Activated B cell treated with CpG ODN at 0.5 μM for 24 hours (primary cell): ENCODE data around the gene GPR21. TPM values are rescaled to one million over a fixed set of nuclear protein-coding genes. Genes with fewer than 3 reads are reported as not detected.

Experiments used
- ATAC-seq: fragments of 200-7000 bp; cut with Tn5 transposase; one replicate; pipeline ENCODE4 v1.10.0; 2021; ENCODE audit warnings: low read depth, mild to moderate bottlenecking, moderate library complexity
- CTCF ChIA-PET: fragments of 350-600 bp; sonication (Branson Sonifier 250); formaldehyde crosslinking; loops from one replicate; lab custom pipeline; 2021; ENCODE audit warnings: antibody characterized with exemption; lab: Charles Lee
- POLR2A ChIA-PET: fragments of 350-600 bp; sonication (Branson Sonifier 250); formaldehyde crosslinking; loops from one replicate; lab custom pipeline; 2021; ENCODE audit warnings: antibody characterized with exemption; lab: Charles Lee
- DNase-seq: peaks from one replicate; pipeline ENCODE4 v3.0.0; 2022
- H3K27ac Mint-ChIP-seq: one replicate; pipeline ENCODE4 v1.8.0; 2020; ENCODE audit warnings: mixed read lengths
- H3K27me3 Mint-ChIP-seq: one replicate; pipeline ENCODE4 v1.8.0; 2021; ENCODE audit warnings: mixed read lengths
- H3K36me3 Mint-ChIP-seq: one replicate; pipeline ENCODE4 v1.8.0; 2021; ENCODE audit warnings: low read depth, mixed read lengths
- H3K4me1 Mint-ChIP-seq: one replicate; pipeline ENCODE4 v1.8.0; 2021; ENCODE audit warnings: mixed read lengths
- H3K4me3 Mint-ChIP-seq: one replicate; pipeline ENCODE4 v1.8.0; 2020; ENCODE audit warnings: mild to moderate bottlenecking, mixed read lengths
- H3K9me3 Mint-ChIP-seq: one replicate; pipeline ENCODE4 v1.8.0; 2020; ENCODE audit warnings: mixed read lengths
- CTCF ChIP-seq: fragments of 200-600 bp; IDR thresholded peaks from one replicate; pipeline ENCODE4 v1.8.0; 2022; ENCODE audit warnings: antibody characterized with exemption, mild to moderate bottlenecking
- intact Hi-C: fragments of 100-400 bp; cut with micrococcal nuclease; formaldehyde crosslinking; loops from one replicate; pipeline ENCODE4 v1.15.1; 2024
- total RNA-seq: library from RNA; stranded (reverse); gene quantifications from 2 replicates; pipeline ENCODE4 v1.2.3, GENCODE V29; 2022

Gene GPR21
- 0.95 and 1.6 TPM in 2 replicates for total RNA-seq

DNA sequence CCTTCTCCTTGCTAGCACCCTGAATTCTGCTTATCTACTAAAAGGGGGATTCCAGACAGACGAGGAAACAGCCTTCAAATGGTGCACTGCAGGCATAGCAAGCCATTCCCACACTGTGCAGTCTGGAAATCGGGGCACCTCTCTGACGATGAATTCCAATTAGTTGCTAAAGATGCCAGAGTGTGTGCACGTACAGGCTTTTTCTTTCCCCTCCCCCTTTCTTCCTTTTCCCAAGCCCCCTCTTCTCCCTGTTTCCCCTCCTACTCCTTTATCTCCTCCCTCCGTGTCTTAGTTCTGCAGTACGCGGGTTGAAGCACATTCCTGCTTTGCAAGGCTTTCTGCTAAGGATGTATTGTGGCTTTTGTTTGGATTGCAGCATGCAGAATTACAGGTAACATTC, at the start of gene GPR21:
Gene GPR21, plus strand, starts transcription at position 316 of the 400 bp plus-strand sequence. CDS start 900 bp downstream, outside the sequence.
- intact Hi-C loops: no loop called here
- no peaks in the 10 kb centered on the region for H3K9me3 Mint-ChIP-seq
- no peak within 1 kb of the TSS for H3K4me3 Mint-ChIP-seq
- ATAC-seq (no peak), DNase-seq (no peak)
- POLR2A ChIA-PET: no interaction called here
- TF ChIP-seq CTCF: no peak
- H3K27ac Mint-ChIP-seq: no peak within 1 kb of the TSS
- peaks cover 42% of the 10 kb centered on the region for H3K36me3 Mint-ChIP-seq
- CTCF ChIA-PET: interaction anchor here (1.0 kb wide), 1 partner anchor 316 kb away, joined by 3 read pairs; no protein-coding TSS in a partner anchor
- H3K4me1 Mint-ChIP-seq: peaks cover 24% of the 10 kb centered on the region
- no peaks in the 10 kb centered on the region for H3K27me3 Mint-ChIP-seq

- ATAC-seq: no peak
- POLR2A ChIA-PET: interaction anchor here (0.6 to 1.1 kb wide), 2 partner anchors 45 to 72 kb away, joined by 3 to 5 read pairs; partner anchors contain the start of gene RABGAP1
- peak overlapping the region; percentile 30 for H3K27ac Mint-ChIP-seq
Observed at GRCh38 chr9:122986010-122986409, 47.5 kb upstream of the GPR21 start.

DNA sequence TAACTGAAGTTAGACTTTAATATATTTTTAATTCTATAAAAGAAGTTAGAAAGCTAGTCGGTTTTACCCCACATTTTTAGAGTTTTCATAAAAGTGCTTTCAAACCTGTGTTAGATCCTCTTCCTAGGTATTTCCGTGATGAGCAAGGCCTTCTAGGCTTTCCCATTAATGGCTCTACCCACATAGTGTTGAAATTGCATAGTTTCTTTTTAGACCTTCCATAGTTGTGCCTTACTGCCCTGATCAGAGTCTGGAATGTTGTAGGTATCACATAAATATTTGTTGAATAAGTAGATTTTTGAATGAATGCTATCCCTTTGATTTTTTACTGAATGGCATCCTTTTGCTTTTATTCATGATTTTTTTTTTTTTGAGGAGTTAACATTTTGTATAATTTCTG, 45.3 kb upstream of the GPR21 start:
- POLR2A ChIA-PET: interaction anchor here (0.7 kb wide), 2 partner anchors 387 to 1400 kb away, joined by 4 to 7 read pairs; no protein-coding TSS in a partner anchor
- H3K9me3 Mint-ChIP-seq: no peaks in the 10 kb centered on the region
- H3K4me3 Mint-ChIP-seq: no peak overlapping the region
- CTCF ChIA-PET: no interaction called here
- intact Hi-C loops: no loop called here
- H3K27ac Mint-ChIP-seq: no peak overlapping the region
- peaks cover 9% of the 10 kb centered on the region for H3K4me1 Mint-ChIP-seq
- no peak for ATAC-seq
- H3K36me3 Mint-ChIP-seq: peaks cover 43% of the 10 kb centered on the region
- H3K27me3 Mint-ChIP-seq: no peaks in the 10 kb centered on the region
- no peak for DNase-seq
- TF ChIP-seq CTCF: no peak

More at GRCh38 chr9:122986010-122986409, 47.5 kb upstream of the GPR21 start:
- Mint-ChIP-seq H3K4me1 (peaks cover 7% of the 10 kb centered on the region), H3K36me3 (peaks cover 42% of the 10 kb centered on the region), H3K27me3 (no peaks in the 10 kb centered on the region), H3K9me3 (no peaks in the 10 kb centered on the region), H3K4me3 (peak overlapping the region; percentile 11)
- intact Hi-C loops: no loop called here
- CTCF ChIA-PET: interaction anchor here (0.8 kb wide), 1 partner anchor 82 kb away, joined by 3 read pairs; no protein-coding TSS in a partner anchor
- DNase-seq: no peak
- no peak for TF ChIP-seq CTCF

DNA sequence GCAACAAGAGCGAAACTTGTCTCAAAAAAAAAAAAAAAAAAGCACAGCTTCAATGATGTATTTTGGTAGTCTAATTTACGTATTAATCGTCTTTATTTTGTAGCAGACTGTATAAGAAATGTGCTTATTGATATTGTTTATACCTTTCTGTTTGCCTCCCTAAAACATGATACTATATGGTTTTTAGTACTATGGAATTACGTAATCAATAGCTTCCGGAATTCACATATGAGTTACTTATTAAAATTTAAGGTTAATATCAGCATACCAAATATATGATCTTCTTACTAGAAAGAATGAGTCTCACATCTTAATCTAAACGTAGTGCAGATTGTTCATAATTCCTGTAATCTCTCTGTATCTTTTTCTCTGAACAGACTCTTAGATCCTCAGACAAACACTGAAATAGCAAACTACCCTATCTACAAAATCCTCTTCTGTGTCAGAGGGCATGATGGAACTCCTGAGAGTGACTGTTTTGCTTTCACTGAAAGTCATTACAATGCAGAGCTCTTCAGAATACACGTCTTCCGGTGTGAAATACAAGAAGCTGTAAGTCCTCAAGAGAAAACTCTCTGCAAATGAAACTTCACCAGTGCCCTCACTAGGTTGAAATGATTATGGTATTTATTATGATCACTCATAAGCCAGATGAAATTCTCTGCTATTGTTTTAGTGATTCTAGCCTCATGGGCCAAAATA, 44.4 kb upstream of the GPR21 start:
- H3K4me1 Mint-ChIP-seq: peaks cover 9% of the 10 kb centered on the region
- no peaks in the 10 kb centered on the region for H3K9me3 Mint-ChIP-seq
- H3K36me3 Mint-ChIP-seq: peaks cover 38% of the 10 kb centered on the region
- no peak overlapping the region for H3K4me3 Mint-ChIP-seq
- intact Hi-C loops: no loop called here
- no peak for DNase-seq
- CTCF ChIA-PET: no interaction called here
- TF ChIP-seq CTCF: no peak
- POLR2A ChIA-PET: interaction anchor here (0.6 to 0.7 kb wide), 4 partner anchors 11 to 1399 kb away, joined by 3 to 7 read pairs (median 4); no protein-coding TSS in a partner anchor
- ATAC-seq: no peak
- no peaks in the 10 kb centered on the region for H3K27me3 Mint-ChIP-seq
- peak overlapping the region; percentile 20 for H3K27ac Mint-ChIP-seq

DNA sequence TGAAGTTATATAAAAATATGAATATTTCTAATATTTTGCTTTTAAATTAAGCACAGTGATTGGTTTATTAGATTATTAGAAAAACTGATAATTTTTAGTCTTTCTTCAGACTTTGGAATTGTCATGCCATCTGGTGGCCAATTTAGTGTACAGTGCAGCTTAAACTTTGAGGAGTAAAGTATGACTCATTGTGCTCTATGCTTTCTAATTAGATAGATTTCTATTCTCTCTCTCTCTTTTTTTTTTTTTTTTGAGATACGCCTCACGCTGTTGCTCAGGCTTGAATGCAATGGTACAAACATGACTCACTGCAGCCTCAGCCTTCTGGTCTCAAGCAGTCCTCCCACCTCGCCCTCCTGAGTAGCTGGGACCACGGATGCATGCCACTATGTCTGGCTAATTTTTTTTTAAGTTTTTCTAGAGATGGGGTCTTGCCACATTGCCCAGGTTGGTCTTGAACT, 42.1 kb upstream of the GPR21 start:
- ATAC-seq (peak; percentile 95), DNase-seq (no peak)
- Mint-ChIP-seq H3K27me3 (no peaks in the 10 kb centered on the region), H3K9me3 (no peaks in the 10 kb centered on the region), H3K4me3 (no peak overlapping the region), H3K27ac (no peak overlapping the region), H3K4me1 (peaks cover 4% of the 10 kb centered on the region), H3K36me3 (peaks cover 32% of the 10 kb centered on the region)
- ChIA-PET POLR2A (interaction anchor here (0.5 to 1.6 kb wide), 13 partner anchors 28 to 359 kb away, joined by 3 to 15 read pairs (median 4); partner anchors contain the start of genes RC3H2 and ZBTB6), CTCF (interaction anchor here (1.0 to 1.8 kb wide), 12 partner anchors 10 to 527 kb away, joined by 3 to 9 read pairs (median 5); partner anchors contain the start of genes ZBTB26 and ZBTB6)
- TF ChIP-seq CTCF: no peak
- intact Hi-C loops: loop anchor here (1.0 to 10.0 kb wide), 5 partner anchors 79 to 526 kb away; partner anchors contain the start of genes PDCL and RC3H2
